K562 (cell line): Measurements from ENCODE around the gene TMEM14C. TPM values are rescaled to one million over a fixed set of nuclear protein-coding genes. Genes with fewer than 3 reads are reported as not detected.

Experiments used
- ASH1L ChIP-seq: fragments of 450-650 bp; IDR thresholded peaks from 2 replicates; pipeline ENCODE4 v1.6.1; 2018; ENCODE audit warnings: borderline replicate concordance, mild to moderate bottlenecking, low read depth; ENCODE audit not compliant: partially characterized antibody
- CHD4 ChIP-seq: fragments of 200-600 bp; sonication (generic); IDR thresholded peaks from 3 replicates; pipeline ENCODE4 v1.6.1; 2012; ENCODE audit warnings: low read depth, mild to moderate bottlenecking, mixed read lengths, low read length, inconsistent platforms; ENCODE audit not compliant: insufficient read depth, insufficient replicate concordance, poor library complexity, severe bottlenecking
- JUNB ChIP-seq: fragments of 450-650 bp; formaldehyde crosslinking; conservative IDR thresholded peaks from 2 replicates; pipeline ENCODE4 v1.4.0; 2020; ENCODE audit warnings: mild to moderate bottlenecking
- KLF13 ChIP-seq: fragments of 450-650 bp; IDR thresholded peaks from 2 replicates; pipeline ENCODE4 v1.6.1; 2016; ENCODE audit warnings: missing genetic modification characterization, low read depth, mild to moderate bottlenecking, missing compliant biosample characterization, moderate library complexity, borderline replicate concordance
- NCOA6 ChIP-seq: fragments of 450-650 bp; IDR thresholded peaks from 2 replicates; pipeline ENCODE4 v1.6.1; 2017; ENCODE audit warnings: mild to moderate bottlenecking
- SMAD2 ChIP-seq: fragments of 150-350 bp; IDR thresholded peaks from 2 replicates; pipeline ENCODE4 v1.6.1; 2014; ENCODE audit warnings: low read depth, mild to moderate bottlenecking, low read length
- SMARCA5 ChIP-seq: fragments of 450-650 bp; IDR thresholded peaks from 2 replicates; pipeline ENCODE4 v1.6.1; 2016
- SRSF3 ChIP-seq: fragments of 200-400 bp; formaldehyde crosslinking; IDR thresholded peaks from 2 replicates; pipeline ENCODE4 v1.6.1; 2016; ENCODE audit warnings: mild to moderate bottlenecking, low read length, moderate library complexity; ENCODE audit not compliant: insufficient read depth
- SUPT5H ChIP-seq: fragments of 450-650 bp; IDR thresholded peaks from 2 replicates; pipeline ENCODE4 v1.6.1; 2016
- TCF7L2 ChIP-seq: fragments of 150-350 bp; IDR thresholded peaks from 2 replicates; pipeline ENCODE4 v1.6.1; 2016; ENCODE audit warnings: low read depth, mild to moderate bottlenecking, low read length, moderate library complexity
- TRIM28 ChIP-seq: fragments of 450-650 bp; IDR thresholded peaks from 2 replicates; pipeline ENCODE4 v1.6.1; 2017
- WHSC1 ChIP-seq: IDR thresholded peaks from one replicate; pipeline ENCODE4 v1.6.1; 2012; ENCODE audit warnings: low read length, control low read depth, inconsistent platforms
- YY1 ChIP-seq, 3 experiments: IDR thresholded peaks; 2 replicates each; pipeline ENCODE4 v1.6.1; 2011; ENCODE audit warnings: low read length in 2 of 3, mild to moderate bottlenecking in 2 of 3, moderate library complexity in 2 of 3, borderline replicate concordance in 1 of 3, control low read depth in 1 of 3, low read depth in 1 of 3; ENCODE audit not compliant: insufficient read depth in 3 of 3, insufficient replicate concordance in 2 of 3, control insufficient read depth in 1 of 3, insufficient read length in 1 of 3; ENCODE audit errors: extremely low read depth in 1 of 3
- ZKSCAN1 ChIP-seq: fragments of 150-350 bp; IDR thresholded peaks from 2 replicates; pipeline ENCODE4 v1.6.1; 2016; ENCODE audit warnings: low read depth, low read length
- ZNF165 ChIP-seq: fragments of 250-450 bp; sonication (Bioruptor Pico); IDR thresholded peaks from 2 replicates; pipeline ENCODE4 v1.4.0; 2020; ENCODE audit warnings: borderline replicate concordance
- ZNF212 ChIP-seq: fragments of 450-650 bp; formaldehyde crosslinking; IDR thresholded peaks from 2 replicates; pipeline ENCODE4 v1.4.0; 2020; ENCODE audit warnings: mild to moderate bottlenecking
- polyA plus RNA-seq, 8 experiments: library from polyadenylated mRNA; depleted of rRNA in 4 of 8; stranded (reverse) in 5 of 8; unstranded in 3 of 8; fragments of >200 nt; fragmentation: Nextera tagmentation in 2 of 8; fragmentation: Illumina TruSeq in 1 of 8; extraction: Ambion mirVana in 2 of 8; extraction: Trizol in 1 of 8; gene quantifications; 2 replicates each; pipeline versions ENCODE4 v1.2.1 to v1.2.3, GENCODE V29; 2011 to 2014; ENCODE audit warnings: inconsistent platforms in 1 of 8, missing spikeins in 1 of 8
- total RNA-seq, 7 experiments: library from RNA; depleted of rRNA in 6 of 7; stranded (reverse); fragments of >200 nt in 6 of 7; fragmentation: Illumina TruSeq in 2 of 7; extraction: Trizol in 2 of 7; gene quantifications; 2 replicates each; pipeline versions ENCODE4 v1.2.1 to v1.2.3, GENCODE V29; 2011 to 2021; ENCODE audit warnings: low replicate concordance in 1 of 7
- TF ChIP-seq, protein P1 (sequence below): sonication (generic); formaldehyde crosslinking; IDR thresholded peaks from 2 replicates; pipeline ENCODE4 v1.8.0; 2022; ENCODE audit warnings: mild to moderate bottlenecking, missing genetic modification reagents
- TF ChIP-seq, protein P2 (sequence below): fragments of 450-650 bp; IDR thresholded peaks from 2 replicates; pipeline ENCODE4 v1.6.1; 2016; ENCODE audit warnings: borderline replicate concordance
- TF ChIP-seq, protein P3 (sequence below): fragments of 250-450 bp; sonication (Bioruptor Pico); IDR thresholded peaks from 2 replicates; pipeline ENCODE4 v1.8.0; 2022; ENCODE audit warnings: moderate library complexity, mild to moderate bottlenecking, inconsistent platforms
- TF ChIP-seq, protein P4 (sequence below): fragments of 450-650 bp; IDR thresholded peaks from 2 replicates; pipeline ENCODE4 v1.6.1; 2018; ENCODE audit warnings: mild to moderate bottlenecking, low read depth; ENCODE audit not compliant: partially characterized antibody
- TF ChIP-seq, protein P5 (sequence below): fragments of 450-650 bp; IDR thresholded peaks from 2 replicates; pipeline ENCODE4 v1.6.1; 2016

Gene TMEM14C
- total and polyA plus RNA-seq, 9 of the 15 experiments (the other 6 are each of a cell fraction or from before 2014, with no cell fraction given) = 151 to 496 (median 263) TPM

DNA sequence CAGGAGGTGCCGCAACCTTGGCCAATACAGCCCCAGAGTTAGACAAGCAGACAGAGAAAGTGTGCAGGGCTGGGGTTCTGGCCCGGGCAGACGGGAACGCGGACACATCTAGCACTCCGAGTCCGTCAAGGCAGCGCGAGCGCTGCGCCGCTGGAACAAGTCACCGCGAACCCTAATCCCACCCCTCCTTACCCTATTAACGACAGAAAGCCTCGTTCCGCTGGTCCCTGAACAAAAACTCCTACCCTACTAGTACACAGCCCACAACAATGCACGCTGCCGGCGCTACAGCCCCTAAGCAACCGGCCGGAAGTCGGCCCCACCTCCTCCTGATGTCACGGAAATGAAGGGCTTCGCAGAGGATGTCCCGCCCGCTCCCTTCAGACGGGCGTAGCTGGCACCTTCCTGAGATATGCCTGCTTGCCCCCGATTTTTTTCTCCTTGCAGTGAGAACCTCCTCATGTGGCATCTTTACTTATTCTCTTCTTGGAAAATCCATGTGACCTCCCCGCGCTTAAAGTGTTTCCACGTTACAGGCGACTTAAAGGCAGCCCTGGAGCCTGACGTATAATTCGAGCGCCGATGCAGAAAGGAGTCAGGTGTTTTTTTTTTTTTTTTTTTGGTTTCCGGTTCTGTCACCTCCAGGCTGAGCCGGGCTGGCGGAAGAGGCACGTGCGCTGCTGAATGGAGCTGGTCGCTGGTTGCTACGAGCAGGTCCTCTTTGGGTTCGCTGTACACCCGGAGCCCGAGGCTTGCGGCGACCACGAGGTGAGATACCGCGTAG, 28.4 kb upstream of the TMEM14C start, which contains the start of the genes C6orf52 and PAK1IP1 (continued):
- TF ChIP-seq ZNF212 (CRISPR knock-in tag) (no peak), TCF7L2 (peak; percentile 42), CHD4 (no peak), SMAD2 (no peak), TRIM28 (peak; percentile 65; the same call in 1 of the 2 replicates), YY1 (IDR thresholded peaks at IDR 0.05; ENCODE audit: borderline replicate concordance in 1 of 3, control insufficient read depth in 1 of 3, extremely low read depth in 1 of 3, insufficient read depth in 3 of 3, insufficient read length in 1 of 3, insufficient replicate concordance in 2 of 3, low read depth in 1 of 3, low read length in 2 of 3) (peak in 2 of 3 experiments; percentile 32 to 74), ASH1L (no peak), ZNF165 (CRISPR knock-in tag) (no peak), JUNB (CRISPR knock-in tag) (no peak), SRSF3 (no peak), ZKSCAN1 (peak; percentile 37; the same call in 1 of the 2 replicates), SMARCA5 (no peak), NCOA6 (no peak), WHSC1 (no peak), SUPT5H (peak; percentile 99), KLF13 (tag) (peak; percentile 82)
- TF ChIP-seq, protein P1, sequence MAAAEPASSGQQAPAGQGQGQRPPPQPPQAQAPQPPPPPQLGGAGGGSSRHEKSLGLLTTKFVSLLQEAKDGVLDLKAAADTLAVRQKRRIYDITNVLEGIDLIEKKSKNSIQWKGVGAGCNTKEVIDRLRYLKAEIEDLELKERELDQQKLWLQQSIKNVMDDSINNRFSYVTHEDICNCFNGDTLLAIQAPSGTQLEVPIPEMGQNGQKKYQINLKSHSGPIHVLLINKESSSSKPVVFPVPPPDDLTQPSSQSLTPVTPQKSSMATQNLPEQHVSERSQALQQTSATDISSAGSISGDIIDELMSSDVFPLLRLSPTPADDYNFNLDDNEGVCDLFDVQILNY (CRISPR knock-in tag) = no peak
- TF ChIP-seq, protein P2, sequence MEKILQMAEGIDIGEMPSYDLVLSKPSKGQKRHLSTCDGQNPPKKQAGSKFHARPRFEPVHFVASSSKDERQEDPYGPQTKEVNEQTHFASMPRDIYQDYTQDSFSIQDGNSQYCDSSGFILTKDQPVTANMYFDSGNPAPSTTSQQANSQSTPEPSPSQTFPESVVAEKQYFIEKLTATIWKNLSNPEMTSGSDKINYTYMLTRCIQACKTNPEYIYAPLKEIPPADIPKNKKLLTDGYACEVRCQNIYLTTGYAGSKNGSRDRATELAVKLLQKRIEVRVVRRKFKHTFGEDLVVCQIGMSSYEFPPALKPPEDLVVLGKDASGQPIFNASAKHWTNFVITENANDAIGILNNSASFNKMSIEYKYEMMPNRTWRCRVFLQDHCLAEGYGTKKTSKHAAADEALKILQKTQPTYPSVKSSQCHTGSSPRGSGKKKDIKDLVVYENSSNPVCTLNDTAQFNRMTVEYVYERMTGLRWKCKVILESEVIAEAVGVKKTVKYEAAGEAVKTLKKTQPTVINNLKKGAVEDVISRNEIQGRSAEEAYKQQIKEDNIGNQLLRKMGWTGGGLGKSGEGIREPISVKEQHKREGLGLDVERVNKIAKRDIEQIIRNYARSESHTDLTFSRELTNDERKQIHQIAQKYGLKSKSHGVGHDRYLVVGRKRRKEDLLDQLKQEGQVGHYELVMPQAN = peak; percentile 99
- TF ChIP-seq, protein P3, sequence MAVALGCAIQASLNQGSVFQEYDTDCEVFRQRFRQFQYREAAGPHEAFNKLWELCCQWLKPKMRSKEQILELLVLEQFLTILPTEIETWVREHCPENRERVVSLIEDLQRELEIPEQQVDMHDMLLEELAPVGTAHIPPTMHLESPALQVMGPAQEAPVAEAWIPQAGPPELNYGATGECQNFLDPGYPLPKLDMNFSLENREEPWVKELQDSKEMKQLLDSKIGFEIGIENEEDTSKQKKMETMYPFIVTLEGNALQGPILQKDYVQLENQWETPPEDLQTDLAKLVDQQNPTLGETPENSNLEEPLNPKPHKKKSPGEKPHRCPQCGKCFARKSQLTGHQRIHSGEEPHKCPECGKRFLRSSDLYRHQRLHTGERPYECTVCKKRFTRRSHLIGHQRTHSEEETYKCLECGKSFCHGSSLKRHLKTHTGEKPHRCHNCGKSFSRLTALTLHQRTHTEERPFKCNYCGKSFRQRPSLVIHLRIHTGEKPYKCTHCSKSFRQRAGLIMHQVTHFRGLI (CRISPR knock-in tag) = no peak
- TF ChIP-seq, protein P4, sequence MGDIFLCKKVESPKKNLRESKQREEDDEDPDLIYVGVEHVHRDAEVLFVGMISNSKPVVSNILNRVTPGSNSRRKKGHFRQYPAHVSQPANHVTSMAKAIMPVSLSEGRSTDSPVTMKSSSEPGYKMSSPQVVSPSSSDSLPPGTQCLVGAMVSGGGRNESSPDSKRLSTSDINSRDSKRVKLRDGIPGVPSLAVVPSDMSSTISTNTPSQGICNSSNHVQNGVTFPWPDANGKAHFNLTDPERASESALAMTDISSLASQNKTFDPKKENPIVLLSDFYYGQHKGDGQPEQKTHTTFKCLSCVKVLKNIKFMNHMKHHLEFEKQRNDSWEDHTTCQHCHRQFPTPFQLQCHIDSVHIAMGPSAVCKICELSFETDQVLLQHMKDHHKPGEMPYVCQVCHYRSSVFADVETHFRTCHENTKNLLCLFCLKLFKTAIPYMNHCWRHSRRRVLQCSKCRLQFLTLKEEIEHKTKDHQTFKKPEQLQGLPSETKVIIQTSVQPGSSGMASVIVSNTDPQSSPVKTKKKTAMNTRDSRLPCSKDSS = no peak
- TF ChIP-seq, protein P5, sequence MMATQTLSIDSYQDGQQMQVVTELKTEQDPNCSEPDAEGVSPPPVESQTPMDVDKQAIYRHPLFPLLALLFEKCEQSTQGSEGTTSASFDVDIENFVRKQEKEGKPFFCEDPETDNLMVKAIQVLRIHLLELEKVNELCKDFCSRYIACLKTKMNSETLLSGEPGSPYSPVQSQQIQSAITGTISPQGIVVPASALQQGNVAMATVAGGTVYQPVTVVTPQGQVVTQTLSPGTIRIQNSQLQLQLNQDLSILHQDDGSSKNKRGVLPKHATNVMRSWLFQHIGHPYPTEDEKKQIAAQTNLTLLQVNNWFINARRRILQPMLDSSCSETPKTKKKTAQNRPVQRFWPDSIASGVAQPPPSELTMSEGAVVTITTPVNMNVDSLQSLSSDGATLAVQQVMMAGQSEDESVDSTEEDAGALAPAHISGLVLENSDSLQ = peak; percentile 95
